ENCODE measurements around the gene CRACDL. TPM values are rescaled to one million over a fixed set of nuclear protein-coding genes. Genes with fewer than 3 reads are reported as not detected.

The CRACDL gene
- polyA plus RNA-seq, 1 donor (not counting 4 experiments of a cell fraction or from before 2014, with no cell fraction given) = 1.6 TPM

GRCh38 chr2:98935111-98935770 lies 784 bp downstream of the CRACDL start:
- dilution Hi-C loops (cut with MboI; ENCODE audit: extremely low pct_ligation_motif_present, low sequenced_read_pairs) = no loop called here
- Histone ChIP-seq H3K79me2 (ENCODE audit: control insufficient read depth, insufficient read depth, low read length) (no peaks in the 10 kb centered on the region), H3K36me3 (ENCODE audit: control insufficient read depth in 2 of 2, extremely low read depth in 1 of 2, insufficient read depth in 2 of 2, low read length in 2 of 2) (no peaks in the 10 kb centered on the region), H3K4me2 (ENCODE audit: control insufficient read depth, extremely low read depth, insufficient read depth, low read depth, low read length) (peak overlapping the region; percentile 79), H3K27ac (ENCODE audit: control insufficient read depth, insufficient read depth, low read length) (no peak overlapping the region), H2AFZ (ENCODE audit: control insufficient read depth, low read length) (no peak overlapping the region), H3K9me1 (ENCODE audit: control insufficient read depth, extremely low read depth, insufficient read depth, low read length) (no peaks in the 10 kb centered on the region), H3K9me3 (ENCODE audit: control insufficient read depth, low read depth, low read length) (no peaks in the 10 kb centered on the region), H3K4me3 (ENCODE audit: control insufficient read depth in 2 of 3, extremely low read depth in 1 of 3, insufficient read depth in 2 of 3, low read depth in 1 of 3, low read length in 3 of 3) (peak overlapping the region in 2 of 3 experiments; percentile 18 to 51), H4K20me1 (ENCODE audit: control insufficient read depth, extremely low read depth, insufficient read depth, low read length) (no peaks in the 10 kb centered on the region), H3K4me1 (ENCODE audit: control insufficient read depth, extremely low read depth, insufficient read depth, low read length) (peaks cover 5% of the 10 kb centered on the region), H3K27me3 (ENCODE audit: control insufficient read depth, extremely low read depth, insufficient read depth, low read length) (peaks cover 30% of the 10 kb centered on the region), H3K9ac (ENCODE audit: control insufficient read depth, extremely low read depth, insufficient read depth, low read length) (no peak overlapping the region)
- no peak for DNase-seq (ENCODE audit: low read depth, low spot score)
- FAIRE-seq = peak; percentile 51
- TF ChIP-seq EZH2 (IDR thresholded peaks at IDR 0.05; ENCODE audit: low read length) (peak; percentile 73), CTCF (optimal IDR thresholded peaks at IDR 0.05 in 1 of 3, IDR thresholded peaks at IDR 0.05 in 1 of 3, conservative IDR thresholded peaks at IDR 0.05 in 1 of 3; ENCODE audit: extremely low read depth in 1 of 3, insufficient read depth in 2 of 3, low read length in 3 of 3) (no peak)

- Histone ChIP-seq H3K9me1 (ENCODE audit: control insufficient read depth, extremely low read depth, insufficient read depth, low read length) (no peaks in the 10 kb centered on the region), H3K27me3 (ENCODE audit: control insufficient read depth, extremely low read depth, insufficient read depth, low read length) (peaks cover 22% of the 10 kb centered on the region), H3K27ac (ENCODE audit: control insufficient read depth, insufficient read depth, low read length) (no peak overlapping the region), H2AFZ (ENCODE audit: control insufficient read depth, low read length) (no peak overlapping the region), H3K4me2 (ENCODE audit: control insufficient read depth, extremely low read depth, insufficient read depth, low read depth, low read length) (no peak overlapping the region), H4K20me1 (ENCODE audit: control insufficient read depth, extremely low read depth, insufficient read depth, low read length) (no peaks in the 10 kb centered on the region), H3K79me2 (ENCODE audit: control insufficient read depth, insufficient read depth, low read length) (no peaks in the 10 kb centered on the region), H3K4me3 (ENCODE audit: control insufficient read depth in 2 of 3, extremely low read depth in 1 of 3, insufficient read depth in 2 of 3, low read depth in 1 of 3, low read length in 3 of 3) (no peak overlapping the region), H3K4me1 (ENCODE audit: control insufficient read depth, extremely low read depth, insufficient read depth, low read length) (peaks cover 5% of the 10 kb centered on the region), H3K9me3 (ENCODE audit: control insufficient read depth, low read depth, low read length) (no peaks in the 10 kb centered on the region), H3K9ac (ENCODE audit: control insufficient read depth, extremely low read depth, insufficient read depth, low read length) (no peak overlapping the region), H3K36me3 (ENCODE audit: control insufficient read depth in 2 of 2, extremely low read depth in 1 of 2, insufficient read depth in 2 of 2, low read length in 2 of 2) (no peaks in the 10 kb centered on the region)
- FAIRE-seq = no peak
- dilution Hi-C loops (cut with MboI; ENCODE audit: extremely low pct_ligation_motif_present, low sequenced_read_pairs) = no loop called here
- no peak for DNase-seq (ENCODE audit: low read depth, low spot score)
- TF ChIP-seq EZH2 (IDR thresholded peaks at IDR 0.05; ENCODE audit: low read length) (no peak), CTCF (optimal IDR thresholded peaks at IDR 0.05 in 1 of 3, IDR thresholded peaks at IDR 0.05 in 1 of 3, conservative IDR thresholded peaks at IDR 0.05 in 1 of 3; ENCODE audit: extremely low read depth in 1 of 3, insufficient read depth in 2 of 3, low read length in 3 of 3) (no peak)
These were observed 3.2 kb downstream of the CRACDL start for GRCh38 chr2:98932778-98933343.

All from keratinocyte (primary cell).